Mesenchymal stem cell (in vitro differentiated cells and primary cell): ENCODE results near the gene RGS14.
"Not testable (repeated sequence)": the region's sequence is repeated elsewhere in the genome, so short reads cannot be mapped to it uniquely, and the experiment has no call there.

Source experiments
- DNase-seq: peaks from one replicate; pipeline ENCODE4 v3.0.0-alpha.2; 2013
- H2AFZ ChIP-seq: one replicate; pipeline ENCODE4 v1.6.1; 2013; ENCODE audit warnings: low read depth, mild to moderate bottlenecking, control low read depth, inconsistent platforms, low read length, moderate library complexity
- H2AK5ac ChIP-seq: 2 replicates; pipeline ENCODE4 v1.6.1; 2013; ENCODE audit warnings: low read length, moderate library complexity, mild to moderate bottlenecking, inconsistent platforms; ENCODE audit not compliant: severe bottlenecking
- H2BK120ac ChIP-seq: one replicate; pipeline ENCODE4 v1.6.1; 2013; ENCODE audit warnings: low read depth, mild to moderate bottlenecking, inconsistent platforms, low read length, moderate library complexity
- H2BK12ac ChIP-seq, 2 experiments: one replicate each; pipeline ENCODE4 v1.6.1; 2013; ENCODE audit warnings: inconsistent platforms in 2 of 2, low read length in 2 of 2, mild to moderate bottlenecking in 2 of 2, moderate library complexity in 2 of 2, control low read depth in 1 of 2
- H2BK15ac ChIP-seq: one replicate; pipeline ENCODE4 v1.6.1; 2013; ENCODE audit warnings: mild to moderate bottlenecking, low read depth, inconsistent platforms; ENCODE audit not compliant: poor library complexity, severe bottlenecking
- H2BK5ac ChIP-seq: 2 replicates; pipeline ENCODE4 v1.6.1; 2013; ENCODE audit warnings: low read depth, mild to moderate bottlenecking, low read length, control low read depth, inconsistent platforms; ENCODE audit not compliant: poor library complexity, severe bottlenecking
- H3K14ac ChIP-seq, 2 experiments: one replicate each; pipeline ENCODE4 v1.6.1; 2013; ENCODE audit warnings: inconsistent platforms in 2 of 2, low read length in 2 of 2, control low read depth in 1 of 2, mild to moderate bottlenecking in 1 of 2, moderate library complexity in 1 of 2
- H3K18ac ChIP-seq, 2 experiments: one replicate each; pipeline ENCODE4 v1.6.1; 2013; ENCODE audit warnings: inconsistent platforms in 2 of 2, low read length in 2 of 2, control low read depth in 1 of 2, low read depth in 1 of 2, mild to moderate bottlenecking in 1 of 2
- H3K23ac ChIP-seq, 2 experiments: one replicate each; pipeline ENCODE4 v1.6.1; 2013; ENCODE audit warnings: inconsistent platforms in 2 of 2, low read length in 2 of 2, mild to moderate bottlenecking in 2 of 2, moderate library complexity in 2 of 2, control low read depth in 1 of 2
- H3K27ac ChIP-seq: 2 replicates; pipeline ENCODE4 v1.5.1; 2013; ENCODE audit warnings: mild to moderate bottlenecking, moderate library complexity, low read length, control low read depth, inconsistent platforms; ENCODE audit not compliant: poor library complexity, severe bottlenecking
- H3K27me3 ChIP-seq, 2 experiments: 2 replicates each; pipeline versions ENCODE4 v1.6.1 to v1.7.0; 2013; ENCODE audit warnings: low read length in 2 of 2, mild to moderate bottlenecking in 2 of 2, moderate library complexity in 2 of 2, control low read depth in 1 of 2, inconsistent platforms in 1 of 2; ENCODE audit not compliant: control insufficient read depth in 1 of 2, insufficient read depth in 1 of 2
- H3K36me3 ChIP-seq, 2 experiments: 2 replicates each; pipeline versions ENCODE4 v1.6.1 to v1.7.0; 2013; ENCODE audit warnings: low read length in 2 of 2, control low read depth in 1 of 2, inconsistent platforms in 1 of 2, low read depth in 1 of 2, mild to moderate bottlenecking in 1 of 2; ENCODE audit not compliant: insufficient read depth in 2 of 2, control insufficient read depth in 1 of 2
- H3K4ac ChIP-seq, 2 experiments: one replicate each; pipeline ENCODE4 v1.6.1; 2013; ENCODE audit warnings: inconsistent platforms in 2 of 2, low read length in 2 of 2, mild to moderate bottlenecking in 2 of 2, moderate library complexity in 2 of 2, control low read depth in 1 of 2, low read depth in 1 of 2
- H3K4me1 ChIP-seq: 2 replicates; pipeline ENCODE4 v1.6.1; 2013; ENCODE audit warnings: low read depth, low read length, control low read depth; ENCODE audit not compliant: control insufficient read depth, insufficient read depth
- H3K4me2 ChIP-seq: 2 replicates; pipeline ENCODE4 v1.6.1; 2013; ENCODE audit warnings: low read length, mild to moderate bottlenecking, inconsistent platforms; ENCODE audit not compliant: poor library complexity, severe bottlenecking
- H3K4me3 ChIP-seq, 2 experiments: 2 replicates each; pipeline versions ENCODE4 v1.5.1 to v1.7.0; 2013; ENCODE audit warnings: low read length in 2 of 2, mild to moderate bottlenecking in 2 of 2, control low read depth in 1 of 2, low read depth in 1 of 2; ENCODE audit not compliant: insufficient read depth in 1 of 2
- H3K79me1 ChIP-seq: replicated peaks from 2 replicates; pipeline ENCODE4 v1.6.1; 2013; ENCODE audit warnings: mild to moderate bottlenecking, control low read depth, low read length, inconsistent platforms; ENCODE audit not compliant: poor library complexity, severe bottlenecking
- H3K9ac ChIP-seq: 2 replicates; pipeline ENCODE4 v1.7.0; 2013; ENCODE audit warnings: mild to moderate bottlenecking, low read length, moderate library complexity
- H3K9me3 ChIP-seq: 2 replicates; pipeline ENCODE4 v1.7.0; 2013; ENCODE audit warnings: mild to moderate bottlenecking, low read length; ENCODE audit not compliant: control insufficient read depth
- H4K8ac ChIP-seq: one replicate; pipeline ENCODE4 v1.6.1; 2013; ENCODE audit warnings: inconsistent platforms, mild to moderate bottlenecking, low read length, moderate library complexity
- H4K91ac ChIP-seq: one replicate; pipeline ENCODE4 v1.6.1; 2013; ENCODE audit warnings: mild to moderate bottlenecking, low read length, inconsistent platforms
- WGBS: methylation state at CpG from one replicate; pipeline ENCODE4 v1.1.7; 2013; ENCODE audit warnings: mixed read lengths; 5-methylcytosine and 5-hydroxymethylcytosine counted together

Gene RGS14

GRCh38 chr5:177375516-177375915, 17.8 kb downstream of the RGS14 start:
- H3K27me3 ChIP-seq: peaks cover 0 to 30% of the 10 kb centered on the region in 2 experiments
- not testable (repeated sequence) for H3K14ac ChIP-seq, H3K23ac ChIP-seq, H3K4me2 ChIP-seq, H2BK15ac ChIP-seq, H3K18ac ChIP-seq, H2BK120ac ChIP-seq, H3K27ac ChIP-seq, H2BK5ac ChIP-seq, H2AK5ac ChIP-seq, H3K79me1 ChIP-seq, H3K9ac ChIP-seq, H2AFZ ChIP-seq, H3K4ac ChIP-seq, DNase-seq, H4K8ac ChIP-seq, H2BK12ac ChIP-seq, H3K9me3 ChIP-seq, H3K4me3 ChIP-seq, H4K91ac ChIP-seq
- 79% methylated on average over 5 of the region's 5 CpGs for WGBS
- H3K36me3 ChIP-seq: peaks cover 0 to 14% of the 10 kb centered on the region in 2 experiments
- H3K4me1 ChIP-seq: peaks cover 31% of the 10 kb centered on the region

- Histone ChIP-seq H2AK5ac (no peak overlapping the region), H3K23ac (no peak overlapping the region), H3K27ac (no peak overlapping the region), H2AFZ (no peak overlapping the region), H3K4me1 (peaks cover 30% of the 10 kb centered on the region), H3K79me1 (peaks cover 10% of the 10 kb centered on the region), H3K14ac (no peak overlapping the region), H2BK15ac (no peak overlapping the region), H3K36me3 (peaks cover 0 to 14% of the 10 kb centered on the region in 2 experiments), H3K4me3 (no peak overlapping the region), H3K4ac (no peak overlapping the region), H2BK5ac (no peak overlapping the region), H3K9me3 (no peaks in the 10 kb centered on the region), H3K4me2 (no peak overlapping the region), H3K27me3 (peaks cover 0 to 35% of the 10 kb centered on the region in 2 experiments), H2BK12ac (no peak overlapping the region), H4K8ac (no peak overlapping the region), H4K91ac (no peak overlapping the region), H3K9ac (no peak overlapping the region), H2BK120ac (no peak overlapping the region), H3K18ac (no peak overlapping the region)
- no peak for DNase-seq
- WGBS: 95% methylated on average over 11 of the region's 11 CpGs
Measured at GRCh38 chr5:177376107-177376506, 18.4 kb downstream of the RGS14 start.

- H3K79me1 ChIP-seq: no peaks in the 10 kb centered on the region
- no peak overlapping the region for H2BK15ac ChIP-seq
- H3K9me3 ChIP-seq: no peaks in the 10 kb centered on the region
- no peak overlapping the region for H3K9ac ChIP-seq
- H3K4me1 ChIP-seq: peaks cover 18% of the 10 kb centered on the region
- H2AK5ac ChIP-seq: peak overlapping the region; percentile 29
- no peak overlapping the region for H3K4me2 ChIP-seq
- no peak overlapping the region for H2BK5ac ChIP-seq
- 96% methylated on average over 8 of the region's 8 CpGs for WGBS
- no peak for DNase-seq
- H2AFZ ChIP-seq: no peak overlapping the region
- H3K36me3 ChIP-seq: peaks cover 0 to 4% of the 10 kb centered on the region in 2 experiments
- H3K18ac ChIP-seq: no peak overlapping the region
- H3K27me3 ChIP-seq: peaks cover 0 to 54% of the 10 kb centered on the region in 2 experiments
- H3K27ac ChIP-seq: no peak overlapping the region
- H3K4ac ChIP-seq: no peak overlapping the region
- no peak overlapping the region for H3K23ac ChIP-seq
- H2BK120ac ChIP-seq: no peak overlapping the region
- no peak overlapping the region for H2BK12ac ChIP-seq
- no peak overlapping the region for H3K14ac ChIP-seq
- no peak overlapping the region for H4K91ac ChIP-seq
- H3K4me3 ChIP-seq: no peak overlapping the region
- no peak overlapping the region for H4K8ac ChIP-seq
Measured at GRCh38 chr5:177377851-177378776, 20.4 kb downstream of the RGS14 start.
